CD4-positive, alpha-beta T cell (primary cell): Measurements from ENCODE around the gene TMEM63A. TPM values are rescaled to one million over a fixed set of nuclear protein-coding genes. Genes with fewer than 3 reads are reported as not detected.

Source experiments
- ATAC-seq: fragments of 200-7000 bp; cut with Tn5 transposase; one replicate; pipeline ENCODE4 v1.10.0; 2022; ENCODE audit warnings: mild to moderate bottlenecking; ENCODE audit not compliant: poor library complexity
- CTCF ChIA-PET: fragments of 350-600 bp; sonication (Branson Sonifier 250); formaldehyde crosslinking; loops from one replicate; lab custom pipeline; 2021; ENCODE audit warnings: antibody characterized with exemption, inconsistent platforms; lab: Charles Lee
- POLR2A ChIA-PET: fragments of 350-600 bp; sonication (Branson Sonifier 250); formaldehyde crosslinking; loops from one replicate; lab custom pipeline; 2021; ENCODE audit warnings: antibody characterized with exemption, inconsistent platforms; lab: Charles Lee
- DNase-seq, 14 experiments: peaks; one replicate each; pipeline ENCODE4 v3.0.0-alpha.2; 2013 to 2020; ENCODE audit warnings: mixed read lengths in 2 of 14
- H3K27ac ChIP-seq, 2 donors: one replicate each; pipeline versions ENCODE4 v1.5.1 to v1.7.0; 2013; ENCODE audit warnings: low read length in 2 of 2, low read depth in 1 of 2, mild to moderate bottlenecking in 1 of 2
- H3K27me3 ChIP-seq, 2 experiments: 1 replicate in 1 of 2; 2 replicates in 1 of 2; pipeline versions ENCODE4 v1.6.1 to v1.7.0; 2013; ENCODE audit warnings: low read length in 2 of 2, control low read depth in 1 of 2, mild to moderate bottlenecking in 1 of 2, moderate library complexity in 1 of 2; ENCODE audit not compliant: insufficient read depth in 2 of 2, control insufficient read depth in 1 of 2
- H3K36me3 ChIP-seq: one replicate; pipeline ENCODE4 v1.6.1; 2013; ENCODE audit warnings: low read length, control low read depth; ENCODE audit not compliant: insufficient read depth
- H3K4me1 ChIP-seq: one replicate; pipeline ENCODE4 v1.6.1; 2013; ENCODE audit warnings: low read length, control low read depth; ENCODE audit not compliant: insufficient read depth
- H3K4me3 ChIP-seq: one replicate; pipeline ENCODE4 v1.5.1; 2013; ENCODE audit warnings: mild to moderate bottlenecking, low read length, moderate library complexity
- H3K9me3 ChIP-seq, 2 experiments: 1 replicate in 1 of 2; 2 replicates in 1 of 2; pipeline versions ENCODE4 v1.6.1 to v1.7.0; 2013; ENCODE audit warnings: low read length in 2 of 2, mild to moderate bottlenecking in 2 of 2, control low read depth in 1 of 2, moderate library complexity in 1 of 2; ENCODE audit not compliant: control insufficient read depth in 1 of 2, insufficient read depth in 1 of 2
- H3K27ac Mint-ChIP-seq: one replicate; pipeline ENCODE4 v1.8.0; 2020; ENCODE audit warnings: mixed read lengths
- H3K27me3 Mint-ChIP-seq: one replicate; pipeline ENCODE4 v1.8.0; 2021; ENCODE audit warnings: mixed read lengths
- H3K36me3 Mint-ChIP-seq: one replicate; pipeline ENCODE4 v1.8.0; 2021; ENCODE audit warnings: low read depth, mixed read lengths
- H3K4me1 Mint-ChIP-seq: one replicate; pipeline ENCODE4 v1.8.0; 2021; ENCODE audit warnings: low read depth, mixed read lengths
- H3K4me3 Mint-ChIP-seq: one replicate; pipeline ENCODE4 v1.8.0; 2020; ENCODE audit warnings: mild to moderate bottlenecking, mixed read lengths
- H3K9me3 Mint-ChIP-seq: one replicate; pipeline ENCODE4 v1.8.0; 2020; ENCODE audit warnings: mixed read lengths
- CTCF ChIP-seq: fragments of 200-600 bp; IDR thresholded peaks from one replicate; pipeline ENCODE4 v1.8.0; 2022; ENCODE audit warnings: antibody characterized with exemption, mild to moderate bottlenecking
- intact Hi-C, 2 experiments: fragments of 100-400 bp; cut with DNase I in 1 of 2; cut with micrococcal nuclease in 1 of 2; formaldehyde crosslinking; loops; one replicate each; pipeline versions ENCODE4 v1.15.1 to v1.9.0; 2023 to 2025; cut with DNase I, micrococcal nuclease
- total RNA-seq, 174 experiments: library from RNA in 2 of 174; stranded (reverse) in 2 of 174; gene quantifications; one replicate each; pipeline ENCODE4 v1.2.3 and lab custom pipeline; 2021 to 2026

TMEM63A gene
- total RNA-seq, 2 experiments from 2014 or later: 199 to 204 TPM

GRCh38 chr1:225862581-225862950, 19.6 kb downstream of the TMEM63A start:
- Mint-ChIP-seq H3K27me3 (no peaks in the 10 kb centered on the region), H3K4me3 (no peak overlapping the region), H3K9me3 (no peaks in the 10 kb centered on the region), H3K27ac (peak overlapping the region; percentile 71), H3K36me3 (peaks cover 95% of the 10 kb centered on the region), H3K4me1 (peaks cover 31% of the 10 kb centered on the region)
- no peaks in the 10 kb centered on the region for H3K27me3 ChIP-seq
- H3K4me3 ChIP-seq: no peak overlapping the region
- CTCF ChIA-PET: interaction anchor here (1.2 kb wide), 1 partner anchor 48 kb away, joined by 3 read pairs; no protein-coding TSS in a partner anchor
- H3K36me3 ChIP-seq: peaks cover 98% of the 10 kb centered on the region
- H3K9me3 ChIP-seq: no peaks in the 10 kb centered on the region
- DNase-seq (no peak), ATAC-seq (no peak)
- intact Hi-C loops: no loop called here
- H3K27ac ChIP-seq: no peak overlapping the region
- TF ChIP-seq CTCF: no peak
- POLR2A ChIA-PET: interaction anchor here (0.7 kb wide), 1 partner anchor 85 kb away, joined by 3 read pairs; the partner anchor contains the start of gene SRP9
- H3K4me1 ChIP-seq: peaks cover 31% of the 10 kb centered on the region

GRCh38 chr1:225861834-225862580, 20.2 kb downstream of the TMEM63A start:
- no peaks in the 10 kb centered on the region for H3K27me3 ChIP-seq
- TF ChIP-seq CTCF: no peak
- ChIA-PET POLR2A (interaction anchor here (0.9 to 1.0 kb wide), 2 partner anchors 75 to 84 kb away, joined by 3 to 5 read pairs; partner anchors contain the start of gene SRP9), CTCF (no interaction called here)
- H3K36me3 ChIP-seq: peaks cover 98% of the 10 kb centered on the region
- Mint-ChIP-seq H3K27ac (peak overlapping the region; percentile 71), H3K27me3 (no peaks in the 10 kb centered on the region), H3K36me3 (peaks cover 95% of the 10 kb centered on the region), H3K4me1 (peaks cover 25% of the 10 kb centered on the region), H3K9me3 (no peaks in the 10 kb centered on the region), H3K4me3 (no peak overlapping the region)
- intact Hi-C loops: no loop called here
- H3K4me1 ChIP-seq: peaks cover 29% of the 10 kb centered on the region
- DNase-seq (no peak), ATAC-seq (no peak)
- H3K9me3 ChIP-seq: no peaks in the 10 kb centered on the region
- H3K27ac ChIP-seq: peak overlapping the region in 1 of 2 donors; percentile 38
- H3K4me3 ChIP-seq: no peak overlapping the region

- intact Hi-C loops: no loop called here
- Histone ChIP-seq H3K4me3 (no peak overlapping the region), H3K4me1 (peaks cover 29% of the 10 kb centered on the region), H3K27ac (no peak overlapping the region), H3K27me3 (no peaks in the 10 kb centered on the region), H3K9me3 (no peaks in the 10 kb centered on the region), H3K36me3 (peaks cover 98% of the 10 kb centered on the region)
- Mint-ChIP-seq H3K36me3 (peaks cover 95% of the 10 kb centered on the region), H3K27ac (peak overlapping the region; percentile 7), H3K4me3 (no peak overlapping the region), H3K27me3 (no peaks in the 10 kb centered on the region), H3K9me3 (no peaks in the 10 kb centered on the region), H3K4me1 (peaks cover 15% of the 10 kb centered on the region)
- DNase-seq (no peak), ATAC-seq (no peak)
- CTCF ChIA-PET: no interaction called here
- POLR2A ChIA-PET: interaction anchor here (0.9 to 1.0 kb wide), 2 partner anchors 76 to 83 kb away, joined by 3 to 5 read pairs; partner anchors contain the start of gene SRP9
- TF ChIP-seq CTCF: no peak
Observed at GRCh38 chr1:225860876-225861441, 21.2 kb downstream of the TMEM63A start.
